HEK293 (cell line): Measurements from ENCODE around the gene RNF126.
A peak's percentile ranks its signal among the peaks of the same experiment; 100 is the strongest.

Experiments used
- CTCF ChIA-PET: fragments of 350-600 bp; formaldehyde crosslinking; extraction: SDS; loops from one replicate; lab custom pipeline; 2021; ENCODE audit warnings: antibody characterized with exemption; lab: Yijun Ruan, JAX
- POLR2A ChIA-PET: fragments of 300-600 bp; formaldehyde crosslinking; extraction: SDS; loops from one replicate; lab custom pipeline; 2020; ENCODE audit warnings: antibody characterized with exemption, inconsistent platforms; lab: Yijun Ruan, JAX
- H3K27ac ChIP-seq: fragments of 200-500 bp; sonication (Bioruptor generic); 2 replicates; pipeline ENCODE4 v1.5.1; 2014; ENCODE audit warnings: low read depth, low read length, control low read depth, inconsistent platforms; ENCODE audit errors: extremely low read depth
- H3K36me3 ChIP-seq, 2 experiments: fragments of 200-500 bp in 1 of 2; sonication (Bioruptor generic) in 1 of 2; 1 replicate in 1 of 2; 2 replicates in 1 of 2; pipeline ENCODE4 v1.5.1; 2014 to 2017; ENCODE audit warnings: inconsistent platforms in 2 of 2, low read length in 2 of 2; ENCODE audit not compliant: control insufficient read depth in 2 of 2, insufficient read depth in 1 of 2
- H3K4me1 ChIP-seq: fragments of 200-500 bp; sonication (Bioruptor generic); 2 replicates; pipeline ENCODE4 v1.5.1; 2014; ENCODE audit warnings: mild to moderate bottlenecking, low read length, inconsistent platforms; ENCODE audit not compliant: control insufficient read depth, insufficient read depth
- H3K4me3 ChIP-seq: 2 replicates; pipeline ENCODE4 v1.5.1; 2011; ENCODE audit warnings: low read depth, mild to moderate bottlenecking, control low read depth, low read length, moderate library complexity
- H3K9me3 ChIP-seq: fragments of 200-500 bp; sonication (Bioruptor generic); 2 replicates; pipeline ENCODE4 v1.5.1; 2014; ENCODE audit warnings: low read depth, low read length, inconsistent platforms; ENCODE audit not compliant: control insufficient read depth, insufficient read depth
- GLIS1 ChIP-seq: fragments of 450-650 bp; formaldehyde crosslinking; IDR thresholded peaks from 2 replicates; pipeline ENCODE4 v1.5.1; 2016; ENCODE audit warnings: missing biosample characterization, missing genetic modification characterization
- KLF9 ChIP-seq: fragments of 450-650 bp; formaldehyde crosslinking; IDR thresholded peaks from 2 replicates; pipeline ENCODE4 v1.5.1; 2016; ENCODE audit warnings: missing biosample characterization, missing genetic modification characterization, low read depth
- OVOL3 ChIP-seq: fragments of 450-650 bp; formaldehyde crosslinking; IDR thresholded peaks from 2 replicates; pipeline ENCODE4 v1.5.1; 2016; ENCODE audit warnings: missing biosample characterization, missing genetic modification characterization
- PRDM2 ChIP-seq: fragments of 450-650 bp; formaldehyde crosslinking; IDR thresholded peaks from 2 replicates; pipeline ENCODE4 v1.5.1; 2016; ENCODE audit warnings: missing biosample characterization, missing genetic modification characterization, borderline replicate concordance
- SP3 ChIP-seq: fragments of 450-650 bp; formaldehyde crosslinking; IDR thresholded peaks from 2 replicates; pipeline ENCODE4 v1.5.1; 2016; ENCODE audit warnings: missing biosample characterization, missing genetic modification characterization
- ZBTB17 ChIP-seq: fragments of 450-650 bp; formaldehyde crosslinking; IDR thresholded peaks from 2 replicates; pipeline ENCODE4 v1.5.1; 2016; ENCODE audit warnings: missing biosample characterization, missing genetic modification characterization
- ZBTB8A ChIP-seq: fragments of 450-650 bp; formaldehyde crosslinking; IDR thresholded peaks from 2 replicates; pipeline ENCODE4 v1.5.1; 2016; ENCODE audit warnings: missing biosample characterization, missing genetic modification characterization
- ZFP3 ChIP-seq: fragments of 450-650 bp; formaldehyde crosslinking; IDR thresholded peaks from 2 replicates; pipeline ENCODE4 v1.5.1; 2016; ENCODE audit warnings: low read depth, missing biosample characterization, missing genetic modification characterization
- ZIC2 ChIP-seq: fragments of 450-650 bp; formaldehyde crosslinking; IDR thresholded peaks from 2 replicates; pipeline ENCODE4 v1.5.1; 2016; ENCODE audit warnings: missing biosample characterization, missing genetic modification characterization
- ZNF114 ChIP-seq: fragments of 450-650 bp; formaldehyde crosslinking; IDR thresholded peaks from 2 replicates; pipeline ENCODE4 v1.5.0; 2017; ENCODE audit warnings: missing biosample characterization, missing genetic modification characterization
- ZNF132 ChIP-seq: fragments of 450-650 bp; formaldehyde crosslinking; IDR thresholded peaks from 2 replicates; pipeline ENCODE4 v1.5.1; 2017; ENCODE audit warnings: missing biosample characterization, missing genetic modification characterization, borderline replicate concordance
- ZNF133 ChIP-seq: fragments of 450-650 bp; formaldehyde crosslinking; IDR thresholded peaks from 2 replicates; pipeline ENCODE4 v1.5.1; 2016; ENCODE audit warnings: missing biosample characterization, missing genetic modification characterization
- ZNF449 ChIP-seq: fragments of 450-650 bp; formaldehyde crosslinking; IDR thresholded peaks from 2 replicates; pipeline ENCODE4 v1.5.1; 2017; ENCODE audit warnings: missing biosample characterization, mild to moderate bottlenecking, missing genetic modification characterization, moderate library complexity
- ZNF488 ChIP-seq: fragments of 450-650 bp; formaldehyde crosslinking; IDR thresholded peaks from 2 replicates; pipeline ENCODE4 v1.5.1; 2016; ENCODE audit warnings: missing biosample characterization, missing genetic modification characterization
- ZNF555 ChIP-seq: fragments of 450-650 bp; formaldehyde crosslinking; conservative IDR thresholded peaks from 2 replicates; pipeline ENCODE4 v1.5.1; 2017; ENCODE audit warnings: missing biosample characterization, mild to moderate bottlenecking, missing genetic modification characterization, inconsistent platforms
- ZNF629 ChIP-seq: fragments of 450-650 bp; formaldehyde crosslinking; IDR thresholded peaks from 2 replicates; pipeline ENCODE4 v1.5.1; 2017; ENCODE audit warnings: missing biosample characterization, missing genetic modification characterization
- ZNF768 ChIP-seq: fragments of 450-650 bp; formaldehyde crosslinking; IDR thresholded peaks from 2 replicates; pipeline ENCODE4 v1.5.1; 2018; ENCODE audit warnings: missing biosample characterization, mild to moderate bottlenecking, missing genetic modification characterization
- ZSCAN23 ChIP-seq: fragments of 450-650 bp; formaldehyde crosslinking; IDR thresholded peaks from 2 replicates; pipeline ENCODE4 v1.5.1; 2016; ENCODE audit warnings: missing biosample characterization, missing genetic modification characterization

Gene RNF126

GRCh38 chr19:625257-625656 lies 37.8 kb downstream of the RNF126 start:
- TF ChIP-seq GLIS1, result peak; percentile 33; the same call in 1 of the 2 replicates
- no peak for TF ChIP-seq PRDM2 (tag by site-specific recombination)
- no peak for TF ChIP-seq ZNF133 (tag by site-specific recombination)
- TF ChIP-seq ZBTB17 (tag by site-specific recombination), result no peak
- TF ChIP-seq ZNF114 (tag by site-specific recombination), result no peak
- TF ChIP-seq ZIC2 (tag by site-specific recombination), result peak; percentile 4
- no peak for TF ChIP-seq ZNF488 (tag by site-specific recombination)
- TF ChIP-seq ZFP3 (tag by site-specific recombination), result no peak
- TF ChIP-seq ZNF555 (tag by site-specific recombination), result no peak
- Histone ChIP-seq H3K4me3 (no peak overlapping the region), H3K36me3 (peaks cover 9 to 77% of the 10 kb centered on the region in 2 experiments; a peak in 2 of 3 replicates), H3K4me1 (no peaks in the 10 kb centered on the region), H3K9me3 (no peaks in the 10 kb centered on the region), H3K27ac (no peak overlapping the region)
- ChIA-PET POLR2A (no interaction called here), CTCF (interaction anchor here (0.9 to 1.3 kb wide), 2 partner anchors 38 to 41 kb away, joined by 3 to 5 read pairs; no protein-coding TSS in a partner anchor)

DNA sequence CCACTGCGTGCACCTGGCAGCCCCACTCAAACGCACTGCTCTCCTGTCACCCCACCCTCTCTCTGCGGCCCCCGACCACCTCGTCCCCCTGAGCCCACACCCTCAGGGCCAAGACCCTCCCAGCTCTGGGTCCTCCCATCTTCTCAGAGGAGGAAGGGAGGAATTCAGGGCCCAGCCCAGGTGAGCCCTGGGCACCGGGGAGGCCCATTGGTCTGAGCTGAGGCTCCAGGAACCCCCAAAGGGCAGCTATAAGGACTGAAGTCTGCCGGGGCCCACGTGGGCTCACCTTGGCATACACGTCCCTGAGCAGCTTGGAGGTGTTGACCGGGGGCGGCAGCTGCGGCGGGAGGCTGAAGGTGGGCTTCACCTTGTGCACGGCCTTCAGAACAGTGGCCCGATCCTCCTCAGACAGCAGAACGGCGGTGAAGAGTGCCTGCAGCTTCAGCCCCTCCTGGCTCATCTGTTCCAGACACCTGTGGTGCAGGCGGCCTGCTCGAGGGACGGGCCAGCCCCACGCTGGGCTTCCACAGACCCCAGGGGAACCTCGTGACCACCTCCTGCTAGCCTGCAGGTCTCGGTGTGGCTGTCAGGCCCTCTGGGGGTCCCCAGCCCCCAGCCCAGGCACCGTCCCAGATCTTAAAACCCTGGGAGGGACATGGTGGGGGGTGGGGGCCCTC lies 38.4 kb downstream of the RNF126 start:
- H3K27ac ChIP-seq, result no peak overlapping the region
- no peaks in the 10 kb centered on the region for H3K9me3 ChIP-seq
- ChIA-PET POLR2A (no interaction called here), CTCF (interaction anchor here (0.6 to 0.9 kb wide), 2 partner anchors 37 to 146 kb away, joined by 3 read pairs; no protein-coding TSS in a partner anchor)
- no peak overlapping the region for H3K4me3 ChIP-seq
- TF ChIP-seq SP3 (tag by site-specific recombination) (no peak), ZIC2 (tag by site-specific recombination) (peak; percentile 75), KLF9 (tag by site-specific recombination) (no peak), OVOL3 (no peak)
- H3K36me3 ChIP-seq, result peaks cover 9 to 77% of the 10 kb centered on the region in 2 experiments; a peak in 2 of 3 replicates
- no peaks in the 10 kb centered on the region for H3K4me1 ChIP-seq

DNA sequence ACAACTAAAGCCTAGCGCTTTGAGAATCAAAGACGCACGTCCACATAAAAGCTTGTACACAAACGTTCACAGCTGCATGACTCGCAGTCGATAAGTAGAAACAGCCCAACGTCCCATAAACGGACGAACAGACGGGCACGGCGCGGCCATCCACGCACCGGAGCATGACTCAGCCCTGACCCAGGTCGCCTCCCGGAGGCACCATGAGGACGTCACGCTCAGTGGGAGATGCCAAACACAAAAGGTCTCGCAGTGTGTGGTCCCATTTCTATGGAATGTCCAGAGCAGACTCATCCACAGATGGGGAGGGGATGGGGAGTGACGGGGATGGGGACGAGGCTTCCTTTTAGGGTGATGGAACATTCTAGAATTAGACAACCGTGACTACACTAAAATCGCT lies 39.0 kb downstream of the RNF126 start:
- POLR2A ChIA-PET, result interaction anchor here (1.3 kb wide), 1 partner anchor 8 kb away, joined by 6 read pairs; no protein-coding TSS in a partner anchor
- H3K27ac ChIP-seq, result no peak overlapping the region
- no peak overlapping the region for H3K4me3 ChIP-seq
- CTCF ChIA-PET, result interaction anchor here (0.6 kb wide), 1 partner anchor 147 kb away, joined by 3 read pairs; no protein-coding TSS in a partner anchor
- TF ChIP-seq ZSCAN23 (tag by site-specific recombination) (no peak), ZNF629 (tag by site-specific recombination) (peak; percentile 75), ZIC2 (tag by site-specific recombination) (peak; percentile 77), GLIS1 (peak; percentile 91), ZNF449 (tag by site-specific recombination) (peak; percentile 81), ZNF132 (tag by site-specific recombination) (no peak), ZNF768 (no peak), ZBTB8A (tag by site-specific recombination) (peak; percentile 56)
- H3K36me3 ChIP-seq, result peaks cover 9 to 77% of the 10 kb centered on the region in 2 experiments; a peak in 2 of 3 replicates
- no peaks in the 10 kb centered on the region for H3K9me3 ChIP-seq
- no peaks in the 10 kb centered on the region for H3K4me1 ChIP-seq
